A673 (cell line): Measurements from ENCODE around the gene NAPSA. TPM values are rescaled to one million over a fixed set of nuclear protein-coding genes. Genes with fewer than 3 reads are reported as not detected.

ENCODE experiments used
- BruUV-seq: library from RNA; stranded (reverse); fragments of 400-500 nt; replicated peaks from 2 replicates; lab custom pipeline; 2021; lab: Mats Ljungman, UMichigan
- CTCF ChIA-PET: fragments of 300-600 bp; sonication (Branson Sonifier 250); formaldehyde crosslinking; loops from one replicate; lab custom pipeline; 2022; ENCODE audit warnings: antibody characterized with exemption; lab: Charles Lee
- POLR2A ChIA-PET: fragments of 300-600 bp; sonication (Branson Sonifier 250); formaldehyde crosslinking; loops from one replicate; lab custom pipeline; 2022; ENCODE audit warnings: antibody characterized with exemption; ENCODE audit not compliant: low non-redundant PET; lab: Charles Lee
- DNase-seq: peaks from one replicate; pipeline ENCODE4 v3.0.0-alpha.2; 2015; ENCODE audit warnings: low spot score
- H3K27ac ChIP-seq: fragments of 200-600 bp; sonication (generic); 2 replicates; pipeline ENCODE4 v1.5.1; 2016; ENCODE audit warnings: mixed run types, low read depth, mild to moderate bottlenecking, mixed read lengths, antibody characterized with exemption, low read length; ENCODE audit not compliant: poor library complexity, severe bottlenecking
- H3K27me3 ChIP-seq: fragments of 200-600 bp; sonication (generic); replicated peaks from 2 replicates; pipeline ENCODE4 v1.6.1; 2017; ENCODE audit warnings: mixed run types, low read depth, mild to moderate bottlenecking, mixed read lengths, antibody characterized with exemption, low read length; ENCODE audit not compliant: insufficient read depth, poor library complexity
- H3K36me3 ChIP-seq: fragments of 200-600 bp; sonication (generic); 2 replicates; pipeline ENCODE4 v1.6.1; 2016; ENCODE audit warnings: mixed run types, mild to moderate bottlenecking, mixed read lengths, antibody characterized with exemption, low read length; ENCODE audit not compliant: insufficient read depth, poor library complexity, severe bottlenecking
- H3K4me1 ChIP-seq: fragments of 200-600 bp; sonication (generic); 2 replicates; pipeline ENCODE4 v1.6.1; 2017; ENCODE audit warnings: mixed run types, mild to moderate bottlenecking, mixed read lengths, antibody characterized with exemption, low read length; ENCODE audit not compliant: insufficient read depth, poor library complexity, severe bottlenecking
- H3K4me3 ChIP-seq: fragments of 200-600 bp; sonication (generic); 2 replicates; pipeline ENCODE4 v1.5.1; 2016; ENCODE audit warnings: low read depth, mixed run types, mild to moderate bottlenecking, mixed read lengths, low read length; ENCODE audit not compliant: poor library complexity, severe bottlenecking
- H3K9me3 ChIP-seq: fragments of 200-600 bp; sonication (generic); 2 replicates; pipeline ENCODE4 v1.6.1; 2016; ENCODE audit warnings: mixed run types, low read depth, mild to moderate bottlenecking, mixed read lengths, antibody characterized with exemption, low read length; ENCODE audit not compliant: poor library complexity, severe bottlenecking
- CTCF ChIP-seq: fragments of 300-800, 200-600 bp; sonication (generic); conservative IDR thresholded peaks from 2 replicates; pipeline ENCODE4 v1.5.1; 2017; ENCODE audit warnings: low read depth, mild to moderate bottlenecking, antibody characterized with exemption, low read length, moderate library complexity, mixed read lengths
- EZH2 ChIP-seq: fragments of 200-600 bp; sonication (generic); IDR thresholded peaks from 2 replicates; pipeline ENCODE4 v1.6.1; 2017; ENCODE audit warnings: borderline replicate concordance, low read depth, mild to moderate bottlenecking, mixed read lengths, antibody characterized with exemption, low read length; ENCODE audit not compliant: poor library complexity, severe bottlenecking
- intact Hi-C: fragments of 100-400 bp; cut with micrococcal nuclease; formaldehyde crosslinking; loops from one replicate; pipeline ENCODE4 v1.10.0; 2022; ENCODE audit not compliant: unreplicated experiment
- total RNA-seq: library from RNA; stranded (reverse); gene quantifications from 2 replicates; pipeline ENCODE4 v1.2.3, GENCODE V29; 2021

NAPSA gene
- total RNA-seq, 1 experiment from 2014 or later: 0.47 TPM

- Histone ChIP-seq H3K27me3 (no peaks in the 10 kb centered on the region), H3K4me3 (peak within 1 kb of the TSS; percentile 61), H3K9me3 (no peaks in the 10 kb centered on the region), H3K4me1 (no peaks in the 10 kb centered on the region), H3K36me3 (peaks cover 35% of the 10 kb centered on the region), H3K27ac (peak within 1 kb of the TSS; percentile 92)
- CTCF ChIA-PET: interaction anchor here (0.6 to 1.3 kb wide), 3 partner anchors 15 to 255 kb away, joined by 3 to 6 read pairs (median 4); no protein-coding TSS in a partner anchor
- TF ChIP-seq EZH2 (no peak), CTCF (no peak)
- POLR2A ChIA-PET: no interaction called here
- intact Hi-C loops: no loop called here
- BruUV-seq: no TSS peak
- DNase-seq: peak; percentile 98
Observed at GRCh38 chr19:50383852-50384684, 18.6 kb upstream of the NAPSA start, which contains the start of gene POLD1. POLD1 (plus strand) TSS chr19:50384347; CDS start chr19:50398852, 14,505 bp downstream.

GRCh38 chr19:50383001-50383851, 17.8 kb upstream of the NAPSA start:
- H3K27me3 ChIP-seq: no peaks in the 10 kb centered on the region
- H3K9me3 ChIP-seq: no peaks in the 10 kb centered on the region
- no peak for TF ChIP-seq CTCF
- TF ChIP-seq EZH2: no peak
- POLR2A ChIA-PET: no interaction called here
- H3K4me1 ChIP-seq: no peaks in the 10 kb centered on the region
- DNase-seq: peak; percentile 51
- intact Hi-C loops: no loop called here
- H3K36me3 ChIP-seq: peaks cover 44% of the 10 kb centered on the region
- peak overlapping the region; percentile 92 for H3K27ac ChIP-seq
- H3K4me3 ChIP-seq: peak overlapping the region; percentile 61
- BruUV-seq: no TSS peak
- CTCF ChIA-PET: interaction anchor here (0.9 to 1.3 kb wide), 2 partner anchors 14 to 26 kb away, joined by 3 to 6 read pairs; no protein-coding TSS in a partner anchor

GRCh38 chr19:50381881-50382729, 16.7 kb upstream of the NAPSA start:
- no peak overlapping the region for H3K4me3 ChIP-seq
- ChIA-PET POLR2A (no interaction called here), CTCF (no interaction called here)
- H3K9me3 ChIP-seq: no peaks in the 10 kb centered on the region
- H3K27ac ChIP-seq: no peak overlapping the region
- intact Hi-C loops: no loop called here
- no peaks in the 10 kb centered on the region for H3K27me3 ChIP-seq
- BruUV-seq: no TSS peak
- no peaks in the 10 kb centered on the region for H3K4me1 ChIP-seq
- no peak for DNase-seq
- TF ChIP-seq CTCF: no peak
- no peak for TF ChIP-seq EZH2
- H3K36me3 ChIP-seq: peaks cover 42% of the 10 kb centered on the region
